HepG2 (cell line): ENCODE measurements around the gene DNAJC5. TPM values are rescaled to one million over a fixed set of nuclear protein-coding genes. Genes with fewer than 3 reads are reported as not detected.

ENCODE experiments used
- AHR ChIP-seq: IDR thresholded peaks from 2 replicates; pipeline ENCODE4 v1.6.1; 2018; ENCODE audit warnings: missing genetic modification reagents, missing compliant biosample characterization
- DPF2 ChIP-seq: sonication (generic); formaldehyde crosslinking; IDR thresholded peaks from 2 replicates; pipeline ENCODE4 v1.4.0; 2020; ENCODE audit warnings: mild to moderate bottlenecking, low read depth, missing genetic modification reagents, borderline replicate concordance
- DRAP1 ChIP-seq: IDR thresholded peaks from 2 replicates; pipeline ENCODE4 v1.6.1; 2016; ENCODE audit warnings: missing genetic modification reagents, missing compliant biosample characterization
- FOXK2 ChIP-seq: fragments of 450-650 bp; IDR thresholded peaks from 2 replicates; pipeline ENCODE4 v1.6.1; 2016
- FOXP4 ChIP-seq: sonication (generic); formaldehyde crosslinking; IDR thresholded peaks from 2 replicates; pipeline ENCODE4 v1.4.0; 2020; ENCODE audit warnings: missing genetic modification reagents
- HNRNPL ChIP-seq: fragments of 200-400 bp; formaldehyde crosslinking; IDR thresholded peaks from 2 replicates; pipeline ENCODE4 v1.6.1; 2017; ENCODE audit warnings: mild to moderate bottlenecking, low read depth, low read length
- KDM6A ChIP-seq: IDR thresholded peaks from 2 replicates; pipeline ENCODE4 v1.6.1; 2016; ENCODE audit warnings: low read depth
- NR2F6 ChIP-seq, 2 experiments: IDR thresholded peaks; 2 replicates each; pipeline ENCODE4 v1.6.1; 2016; ENCODE audit warnings: antibody characterized with exemption in 1 of 2, mild to moderate bottlenecking in 1 of 2
- PBX2 ChIP-seq: IDR thresholded peaks from 2 replicates; pipeline ENCODE4 v1.6.1; 2016; ENCODE audit warnings: control low read depth
- SMARCE1 ChIP-seq: fragments of 450-650 bp; IDR thresholded peaks from 2 replicates; pipeline ENCODE4 v1.6.1; 2017; ENCODE audit warnings: borderline replicate concordance
- SOX13 ChIP-seq, 3 experiments: fragments of 450-650 bp in 1 of 3; sonication (generic) in 1 of 3; formaldehyde crosslinking in 1 of 3; IDR thresholded peaks in 2 of 3; conservative IDR thresholded peaks in 1 of 3; 2 replicates each; pipeline versions ENCODE4 v1.5.0 to v1.6.1; 2016 to 2020; ENCODE audit warnings: antibody characterized with exemption in 1 of 3, mild to moderate bottlenecking in 1 of 3, missing compliant biosample characterization in 1 of 3, missing genetic modification reagents in 1 of 3, moderate library complexity in 1 of 3
- SP1 ChIP-seq, 2 experiments: fragments of 450-650 bp in 1 of 2; sonication (generic) in 1 of 2; formaldehyde crosslinking in 1 of 2; IDR thresholded peaks; 2 replicates each; pipeline versions ENCODE4 v1.4.0 to v1.6.1; 2016 to 2020; ENCODE audit warnings: missing genetic modification reagents in 1 of 2
- STAT6 ChIP-seq: sonication (generic); formaldehyde crosslinking; IDR thresholded peaks from 2 replicates; pipeline ENCODE4 v1.4.0; 2020; ENCODE audit warnings: missing genetic modification reagents, mild to moderate bottlenecking, borderline replicate concordance
- TBX3 ChIP-seq: fragments of 450-650 bp; IDR thresholded peaks from 2 replicates; pipeline ENCODE4 v1.6.1; 2017; ENCODE audit warnings: antibody characterized with exemption, mild to moderate bottlenecking, inconsistent platforms, borderline replicate concordance
- ZFP91 ChIP-seq: sonication (generic); formaldehyde crosslinking; IDR thresholded peaks from 2 replicates; pipeline ENCODE4 v1.9.0; 2022; ENCODE audit warnings: missing genetic modification reagents, mild to moderate bottlenecking, borderline replicate concordance
- ZNF20 ChIP-seq: sonication (generic); formaldehyde crosslinking; IDR thresholded peaks from 2 replicates; pipeline ENCODE4 v1.4.0; 2020; ENCODE audit warnings: mild to moderate bottlenecking, moderate library complexity, missing genetic modification reagents
- ZNF501 ChIP-seq: sonication (generic); formaldehyde crosslinking; IDR thresholded peaks from 2 replicates; pipeline ENCODE4 v1.5.1; 2020; ENCODE audit warnings: mild to moderate bottlenecking, moderate library complexity, missing genetic modification reagents
- ZNF577 ChIP-seq: sonication (generic); formaldehyde crosslinking; IDR thresholded peaks from 2 replicates; pipeline ENCODE4 v1.4.0; 2020; ENCODE audit warnings: mild to moderate bottlenecking, low read depth, missing genetic modification reagents, borderline replicate concordance
- ZNF720 ChIP-seq: sonication (generic); formaldehyde crosslinking; IDR thresholded peaks from 2 replicates; pipeline ENCODE4 v1.4.0; 2020; ENCODE audit warnings: missing genetic modification reagents
- ZSCAN29 ChIP-seq: sonication (generic); formaldehyde crosslinking; conservative IDR thresholded peaks from 2 replicates; pipeline ENCODE4 v1.4.0; 2020; ENCODE audit warnings: mild to moderate bottlenecking, missing genetic modification reagents
- polyA plus RNA-seq, 8 experiments: library from polyadenylated mRNA; depleted of rRNA in 3 of 8; stranded (reverse) in 7 of 8; unstranded in 1 of 8; fragments of >200 nt; fragmentation: Illumina TruSeq in 4 of 8; extraction: Trizol in 4 of 8; gene quantifications; 2 replicates each; pipeline versions ENCODE4 v1.2.1 to v1.2.3, GENCODE V29; 2011 to 2016; ENCODE audit warnings: low read depth in 4 of 8, missing spikeins in 1 of 8, mixed read lengths in 1 of 8; ENCODE audit not compliant: insufficient read depth in 1 of 8
- total RNA-seq, 5 experiments: library from RNA; depleted of rRNA; stranded (reverse); fragments of >200 nt; fragmentation: Illumina TruSeq; extraction: Trizol; gene quantifications; 2 replicates each; pipeline ENCODE4 v1.2.3, GENCODE V29; 2016; ENCODE audit warnings: low read depth in 1 of 5

DNAJC5 gene
- total and polyA plus RNA-seq, 2 of the 13 experiments (the other 11 are each of a cell fraction or from before 2014, with no cell fraction given): 42.8 to 64.5 TPM

- TF ChIP-seq TBX3 (no peak), FOXP4 (peak; percentile 56), ZNF720 (no peak), ZNF577 (CRISPR knock-in tag) (peak; percentile 54; the same call in 1 of the 2 replicates), ZSCAN29 (CRISPR knock-in tag) (peak; percentile 34; the same call in 1 of the 2 replicates), HNRNPL (peak; percentile 88), ZNF501 (CRISPR knock-in tag) (no peak; the same call in 1 of the 2 replicates), DPF2 (peak; percentile 72; the same call in 1 of the 2 replicates), FOXK2 (no peak), STAT6 (CRISPR knock-in tag) (no peak; the same call in 1 of the 2 replicates), KDM6A (CRISPR knock-in tag) (no peak), DRAP1 (peak; percentile 60; the same call in 1 of the 2 replicates), ZFP91 (peak; percentile 76; the same call in 1 of the 2 replicates), SOX13 (IDR thresholded peaks at IDR 0.05) (no peak), SOX13 (CRISPR knock-in tag; conservative IDR thresholded peaks at IDR 0.05 in 1 of 2, IDR thresholded peaks at IDR 0.05 in 1 of 2) (peak in 1 of 2 experiments; percentile 41; a peak in 1 of 4 replicates), PBX2 (no peak), AHR (CRISPR knock-in tag) (no peak; the same call in 1 of the 2 replicates), NR2F6 (IDR thresholded peaks at IDR 0.05) (peak; percentile 96), NR2F6 (CRISPR knock-in tag; IDR thresholded peaks at IDR 0.05) (peak; percentile 90), SP1 (IDR thresholded peaks at IDR 0.05) (no peak), SP1 (CRISPR knock-in tag; IDR thresholded peaks at IDR 0.05) (no peak), SMARCE1 (no peak), ZNF20 (CRISPR knock-in tag) (no peak)
Measured at GRCh38 chr20:63858393-63859165, 36.3 kb upstream of the DNAJC5 start (continued).
